Hepatocyte (in vitro differentiated cells): ENCODE data around the gene NEMP1. TPM values are rescaled to one million over a fixed set of nuclear protein-coding genes. Genes with fewer than 3 reads are reported as not detected.

Experiments
- DNase-seq: peaks from one replicate; pipeline ENCODE4 v3.0.0-alpha.2; 2016; ENCODE audit warnings: low spot score
- H2AFZ ChIP-seq: fragments of 200-600 bp; sonication (generic); 2 replicates; pipeline ENCODE4 v1.6.0; 2016; ENCODE audit warnings: antibody characterized with exemption, mild to moderate bottlenecking
- H3K27ac ChIP-seq: fragments of 200-600 bp; sonication (generic); 2 replicates; pipeline ENCODE4 v1.5.1; 2016; ENCODE audit warnings: mild to moderate bottlenecking
- H3K27me3 ChIP-seq: fragments of 200-600 bp; sonication (generic); 2 replicates; pipeline ENCODE4 v1.6.1; 2016
- H3K36me3 ChIP-seq: fragments of 200-600 bp; sonication (generic); replicated peaks from 2 replicates; pipeline ENCODE4 v1.5.1; 2016; ENCODE audit warnings: low read depth; ENCODE audit not compliant: insufficient read depth
- H3K4me1 ChIP-seq: fragments of 200-600 bp; sonication (generic); 2 replicates; pipeline ENCODE4 v1.5.1; 2016; ENCODE audit warnings: mild to moderate bottlenecking, moderate library complexity; ENCODE audit not compliant: insufficient read depth
- H3K4me2 ChIP-seq: fragments of 200-600 bp; sonication (generic); 2 replicates; pipeline ENCODE4 v1.6.0; 2016
- H3K4me3 ChIP-seq: fragments of 200-600 bp; sonication (generic); 2 replicates; pipeline ENCODE4 v1.5.1; 2016; ENCODE audit warnings: mild to moderate bottlenecking
- H3K79me2 ChIP-seq: fragments of 200-600 bp; sonication (generic); 2 replicates; pipeline ENCODE4 v1.6.0; 2017; ENCODE audit warnings: mild to moderate bottlenecking
- H3K9me2 ChIP-seq: fragments of 200-600 bp; sonication (generic); replicated peaks from 2 replicates; pipeline ENCODE4 v1.6.0; 2017; ENCODE audit warnings: mild to moderate bottlenecking; ENCODE audit not compliant: insufficient read depth
- H3K9me3 ChIP-seq: fragments of 200-600 bp; sonication (generic); 2 replicates; pipeline ENCODE4 v1.5.1; 2016; ENCODE audit warnings: low read depth, mild to moderate bottlenecking
- H4K20me1 ChIP-seq: fragments of 200-600 bp; sonication (generic); 2 replicates; pipeline ENCODE4 v1.6.0; 2016; ENCODE audit warnings: mild to moderate bottlenecking; ENCODE audit not compliant: insufficient read depth, poor library complexity, severe bottlenecking
- CTCF ChIP-seq: fragments of 200-600 bp; sonication (generic); IDR thresholded peaks from 2 replicates; pipeline ENCODE4 v1.5.1; 2016; ENCODE audit warnings: antibody characterized with exemption, mild to moderate bottlenecking; ENCODE audit not compliant: poor library complexity
- EZH2 ChIP-seq: fragments of 200-600 bp; sonication (generic); IDR thresholded peaks from 2 replicates; pipeline ENCODE4 v1.6.1; 2016; ENCODE audit warnings: antibody characterized with exemption, mild to moderate bottlenecking, borderline replicate concordance
- EZH2phosphoT487 ChIP-seq: fragments of 200-600 bp; sonication (generic); IDR thresholded peaks from one replicate; pipeline ENCODE4 v1.6.1; 2018; ENCODE audit warnings: antibody characterized with exemption, mild to moderate bottlenecking, low read depth, moderate library complexity; ENCODE audit not compliant: unreplicated experiment, severe bottlenecking
- WGBS: methylation state at CpG from one replicate; pipeline ENCODE4 v1.1.6; 2016; ENCODE audit warnings: low lambda C conversion rate; ENCODE audit errors: missing lambda C conversion rate; 5-methylcytosine and 5-hydroxymethylcytosine counted together
- polyA plus RNA-seq: library from polyadenylated mRNA; unstranded; fragments of >200 nt; fragmentation: Nextera tagmentation; extraction: Ambion mirVana; gene quantifications from 2 replicates; pipeline ENCODE4 v1.2.1, GENCODE V29; 2016
- total RNA-seq: library from RNA; depleted of rRNA; stranded (reverse); fragments of >200 nt; gene quantifications from 2 replicates; pipeline ENCODE4 v1.2.3, GENCODE V29; 2014

NEMP1 gene
- total and polyA plus RNA-seq, 2 experiments from 2014 or later: 6.2 to 9.3 TPM

GRCh38 chr12:57048423-57049118, 30.0 kb downstream of the NEMP1 start:
- H3K4me1 ChIP-seq: no peaks in the 10 kb centered on the region
- H2AFZ ChIP-seq: no peak overlapping the region
- whole genome bisulfite sequencing: 85% methylated on average over 1 of the region's 1 CpG
- peaks cover 2% of the 10 kb centered on the region for H3K79me2 ChIP-seq
- H3K4me2 ChIP-seq: peak overlapping the region; percentile 73
- peak overlapping the region; percentile 71 for H3K27ac ChIP-seq
- no peak overlapping the region for H3K4me3 ChIP-seq
- no peaks in the 10 kb centered on the region for H3K9me2 ChIP-seq
- TF ChIP-seq EZH2phosphoT487: no peak
- no peak for TF ChIP-seq CTCF
- TF ChIP-seq EZH2: no peak
- no peaks in the 10 kb centered on the region for H3K9me3 ChIP-seq
- no peaks in the 10 kb centered on the region for H3K27me3 ChIP-seq
- no peaks in the 10 kb centered on the region for H3K36me3 ChIP-seq
- no peak for DNase-seq
- no peaks in the 10 kb centered on the region for H4K20me1 ChIP-seq

- H3K4me2 ChIP-seq: peak overlapping the region; percentile 73
- no peaks in the 10 kb centered on the region for H3K9me3 ChIP-seq
- peak overlapping the region; percentile 71 for H3K27ac ChIP-seq
- H3K4me1 ChIP-seq: no peaks in the 10 kb centered on the region
- H2AFZ ChIP-seq: no peak overlapping the region
- DNase-seq: no peak
- WGBS: 53% methylated on average over 1 of the region's 1 CpG
- H3K36me3 ChIP-seq: no peaks in the 10 kb centered on the region
- H3K79me2 ChIP-seq: peaks cover 2% of the 10 kb centered on the region
- TF ChIP-seq EZH2phosphoT487: no peak
- TF ChIP-seq CTCF: no peak
- no peak for TF ChIP-seq EZH2
- H3K9me2 ChIP-seq: no peaks in the 10 kb centered on the region
- H4K20me1 ChIP-seq: no peaks in the 10 kb centered on the region
- no peaks in the 10 kb centered on the region for H3K27me3 ChIP-seq
- H3K4me3 ChIP-seq: no peak overlapping the region
Measured at GRCh38 chr12:57047981-57048380, 30.6 kb downstream of the NEMP1 start.

GRCh38 chr12:57046947-57047890, 31.4 kb downstream of the NEMP1 start:
- Histone ChIP-seq H3K9me3 (no peaks in the 10 kb centered on the region), H4K20me1 (no peaks in the 10 kb centered on the region), H2AFZ (no peak overlapping the region), H3K4me2 (peak overlapping the region; percentile 73), H3K4me3 (no peak overlapping the region), H3K27ac (no peak overlapping the region), H3K9me2 (no peaks in the 10 kb centered on the region), H3K4me1 (no peaks in the 10 kb centered on the region), H3K36me3 (no peaks in the 10 kb centered on the region), H3K79me2 (peaks cover 2% of the 10 kb centered on the region), H3K27me3 (no peaks in the 10 kb centered on the region)
- WGBS: 86% methylated on average over 10 of the region's 10 CpGs
- TF ChIP-seq EZH2phosphoT487 (no peak), CTCF (no peak), EZH2 (no peak)
- no peak for DNase-seq
